ENCODE measurements around the gene PLCD1.
"Not testable (repeated sequence)": the region's sequence is repeated elsewhere in the genome, so short reads cannot be mapped to it uniquely, and the experiment has no call there.

Gene PLCD1

GRCh38 chr3:38029400-38030125 is at the start of gene PLCD1:
Gene PLCD1 (minus strand): TSS chr3:38029642. CDS start chr3:38029539, 103 bp downstream.
- peaks cover 8% of the 10 kb centered on the region for H3K36me3 Mint-ChIP-seq
- H3K27me3 Mint-ChIP-seq: peaks cover 69% of the 10 kb centered on the region
- peak; percentile 68 for DNase-seq
- H3K4me3 Mint-ChIP-seq: peak within 1 kb of the TSS; percentile 45
- H3K4me1 Mint-ChIP-seq: peaks cover 50% of the 10 kb centered on the region
- CTCF ChIA-PET: interaction anchor here (0.8 kb wide), 1 partner anchor 9 kb away, joined by 5 read pairs; the partner anchor contains the start of gene DLEC1
- H3K9me3 Mint-ChIP-seq: no peaks in the 10 kb centered on the region
- no peak within 1 kb of the TSS for H3K27ac Mint-ChIP-seq

- H3K4me3 Mint-ChIP-seq, CTCF ChIA-PET, H3K27me3 Mint-ChIP-seq, DNase-seq, H3K4me1 Mint-ChIP-seq, H3K9me3 Mint-ChIP-seq, H3K36me3 Mint-ChIP-seq, H3K27ac Mint-ChIP-seq: not testable (repeated sequence)
These were observed 47.6 kb upstream of the PLCD1 start for GRCh38 chr3:38077073-38077472.

GRCh38 chr3:38070013-38070412 is 40.6 kb upstream of the PLCD1 start:
- H3K27me3 Mint-ChIP-seq: peaks cover 6% of the 10 kb centered on the region
- CTCF ChIA-PET: interaction anchor here (0.6 kb wide), 1 partner anchor 199 kb away, joined by 3 read pairs; no protein-coding TSS in a partner anchor

DNA sequence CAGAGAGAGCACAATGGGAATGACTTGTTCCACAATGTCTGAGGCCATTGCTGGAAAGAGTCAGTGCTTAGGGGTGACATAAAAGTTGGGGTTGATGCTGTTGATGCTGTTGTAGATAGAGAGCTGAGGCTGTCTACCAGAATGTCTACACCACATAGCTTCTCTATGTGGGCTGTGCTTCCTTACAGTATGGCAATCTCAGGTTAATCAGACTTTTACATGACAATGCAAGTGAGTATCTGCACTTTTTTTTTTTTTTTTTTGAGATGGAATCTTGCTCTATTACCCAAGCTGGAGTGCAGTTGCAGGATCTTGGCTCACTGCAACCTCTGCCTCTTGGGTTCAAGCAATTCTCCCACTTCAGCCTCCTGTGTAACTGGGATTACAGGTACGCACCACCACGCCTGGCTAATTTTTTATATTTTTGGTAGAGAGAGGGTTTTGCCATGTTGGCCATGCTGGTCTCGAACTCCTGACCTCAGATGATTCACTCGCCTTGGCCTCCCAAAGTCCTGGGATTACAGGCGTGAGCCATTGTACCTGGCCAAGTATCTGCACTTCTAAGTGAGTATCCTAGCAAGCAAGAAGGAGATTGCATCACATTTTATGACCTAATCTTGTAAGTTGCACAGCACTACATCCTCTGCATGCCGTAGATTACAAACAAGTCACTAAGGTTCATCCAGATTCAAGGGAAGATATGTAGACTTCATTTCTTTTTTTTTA is 38.2 kb upstream of the PLCD1 start:
- CTCF ChIA-PET: no interaction called here
- Mint-ChIP-seq H3K27ac (no peak overlapping the region), H3K4me3 (no peak overlapping the region), H3K36me3 (no peaks in the 10 kb centered on the region), H3K27me3 (peaks cover 2% of the 10 kb centered on the region), H3K9me3 (peaks cover 4% of the 10 kb centered on the region), H3K4me1 (no peaks in the 10 kb centered on the region)
- DNase-seq: no peak

More at GRCh38 chr3:38070013-38070412, 40.6 kb upstream of the PLCD1 start:
- no peaks in the 10 kb centered on the region for H3K4me1 Mint-ChIP-seq
- H3K4me3 Mint-ChIP-seq: no peak overlapping the region
- DNase-seq: no peak
- no peak overlapping the region for H3K27ac Mint-ChIP-seq
- no peaks in the 10 kb centered on the region for H3K36me3 Mint-ChIP-seq
- peaks cover 3% of the 10 kb centered on the region for H3K9me3 Mint-ChIP-seq

- H3K4me3 Mint-ChIP-seq, H3K36me3 Mint-ChIP-seq, DNase-seq, H3K4me1 Mint-ChIP-seq, H3K9me3 Mint-ChIP-seq, CTCF ChIA-PET, H3K27ac Mint-ChIP-seq, H3K27me3 Mint-ChIP-seq: not testable (repeated sequence)
These were observed 35.0 kb upstream of the PLCD1 start for GRCh38 chr3:38064453-38064852.

DNA sequence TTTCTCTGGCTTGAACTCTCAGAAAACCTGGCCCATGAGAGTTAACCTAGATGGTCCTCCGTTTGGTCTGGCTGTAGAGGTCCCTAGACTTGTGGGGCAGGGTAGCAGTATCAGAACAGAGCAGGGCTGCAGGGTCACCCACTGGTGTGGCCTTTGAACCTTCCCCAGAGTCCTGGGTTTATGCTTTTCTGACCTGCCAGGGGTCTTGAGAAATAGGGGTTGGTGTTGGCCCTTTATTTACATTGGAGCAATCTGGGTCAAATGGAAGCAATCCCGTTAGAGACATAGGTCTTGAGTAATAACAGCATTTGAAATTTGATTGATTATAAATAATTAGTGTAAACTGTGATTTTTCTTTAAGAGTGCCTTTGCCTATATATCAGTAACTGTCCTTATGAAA is 33.4 kb upstream of the PLCD1 start:
- Mint-ChIP-seq H3K36me3 (no peaks in the 10 kb centered on the region), H3K27ac (no peak overlapping the region), H3K9me3 (peaks cover 4% of the 10 kb centered on the region), H3K4me3 (no peak overlapping the region), H3K27me3 (peaks cover 9% of the 10 kb centered on the region), H3K4me1 (peaks cover 7% of the 10 kb centered on the region)
- DNase-seq: no peak
- CTCF ChIA-PET: no interaction called here

DNA sequence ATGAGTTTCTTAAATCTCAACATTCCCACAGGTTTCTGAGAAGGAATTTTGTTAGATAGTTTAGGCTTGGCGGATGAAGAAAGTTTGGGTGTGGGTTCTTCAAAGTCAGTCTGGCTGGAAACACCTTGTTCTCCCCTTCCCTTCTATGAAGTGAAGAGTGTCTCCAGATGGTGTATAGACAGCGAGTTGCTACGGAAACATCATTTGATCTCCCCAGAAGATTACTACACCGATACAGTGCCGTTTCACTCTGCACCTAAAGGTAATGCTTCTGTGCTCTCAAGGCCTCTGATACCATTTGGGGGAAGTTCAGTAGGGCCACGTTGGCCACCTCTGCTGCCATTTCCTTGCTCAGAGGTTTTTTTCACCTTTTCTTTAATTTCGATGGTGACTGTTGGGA is 30.1 kb upstream of the PLCD1 start:
- Mint-ChIP-seq H3K27ac (no peak overlapping the region), H3K4me1 (peaks cover 12% of the 10 kb centered on the region), H3K36me3 (no peaks in the 10 kb centered on the region), H3K27me3 (peaks cover 9% of the 10 kb centered on the region), H3K9me3 (peaks cover 1% of the 10 kb centered on the region), H3K4me3 (no peak overlapping the region)
- CTCF ChIA-PET: no interaction called here
- no peak for DNase-seq

- H3K4me3 Mint-ChIP-seq: no peak overlapping the region
- H3K27me3 Mint-ChIP-seq: peaks cover 9% of the 10 kb centered on the region
- no peak for DNase-seq
- H3K4me1 Mint-ChIP-seq: peaks cover 14% of the 10 kb centered on the region
- peaks cover 1% of the 10 kb centered on the region for H3K9me3 Mint-ChIP-seq
- no peak overlapping the region for H3K27ac Mint-ChIP-seq
- H3K36me3 Mint-ChIP-seq: no peaks in the 10 kb centered on the region
- CTCF ChIA-PET: no interaction called here
These were observed 29.7 kb upstream of the PLCD1 start for GRCh38 chr3:38059148-38059547.

GRCh38 chr3:38054499-38055001 is 25.1 kb upstream of the PLCD1 start:
- DNase-seq: no peak
- Mint-ChIP-seq H3K27ac (no peak overlapping the region), H3K4me1 (peaks cover 8% of the 10 kb centered on the region), H3K27me3 (no peaks in the 10 kb centered on the region), H3K9me3 (peaks cover 2% of the 10 kb centered on the region), H3K36me3 (no peaks in the 10 kb centered on the region), H3K4me3 (no peak overlapping the region)
- CTCF ChIA-PET: no interaction called here

- H3K27ac Mint-ChIP-seq, H3K4me3 Mint-ChIP-seq, H3K4me1 Mint-ChIP-seq, CTCF ChIA-PET, H3K36me3 Mint-ChIP-seq, DNase-seq, H3K9me3 Mint-ChIP-seq, H3K27me3 Mint-ChIP-seq: not testable (repeated sequence)
These were observed 24.5 kb upstream of the PLCD1 start for GRCh38 chr3:38053813-38054498.

DNA sequence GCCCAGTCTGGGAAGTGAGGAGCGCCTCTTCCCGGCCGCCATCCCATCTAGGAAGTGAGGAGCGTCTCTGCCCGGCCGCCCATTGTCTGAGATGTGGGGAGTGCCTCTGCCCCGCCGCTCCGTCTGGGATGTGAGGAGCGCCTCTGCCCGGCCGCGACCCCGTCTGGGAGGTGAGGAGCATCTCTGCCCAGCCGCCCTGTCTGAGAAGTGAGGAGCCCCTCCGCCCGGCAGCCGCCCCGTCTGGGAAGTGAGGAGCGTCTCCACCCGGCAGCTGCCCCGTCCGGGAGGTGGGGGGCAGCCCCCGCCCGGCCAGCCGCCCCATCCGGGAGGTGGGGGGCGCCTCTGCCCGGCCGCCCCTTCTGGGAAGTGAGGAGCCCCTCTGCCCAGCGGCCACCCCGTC is 23.8 kb upstream of the PLCD1 start:
- H3K27ac Mint-ChIP-seq, H3K36me3 Mint-ChIP-seq, H3K9me3 Mint-ChIP-seq, H3K27me3 Mint-ChIP-seq, DNase-seq, CTCF ChIA-PET, H3K4me3 Mint-ChIP-seq, H3K4me1 Mint-ChIP-seq: not testable (repeated sequence)

DNA sequence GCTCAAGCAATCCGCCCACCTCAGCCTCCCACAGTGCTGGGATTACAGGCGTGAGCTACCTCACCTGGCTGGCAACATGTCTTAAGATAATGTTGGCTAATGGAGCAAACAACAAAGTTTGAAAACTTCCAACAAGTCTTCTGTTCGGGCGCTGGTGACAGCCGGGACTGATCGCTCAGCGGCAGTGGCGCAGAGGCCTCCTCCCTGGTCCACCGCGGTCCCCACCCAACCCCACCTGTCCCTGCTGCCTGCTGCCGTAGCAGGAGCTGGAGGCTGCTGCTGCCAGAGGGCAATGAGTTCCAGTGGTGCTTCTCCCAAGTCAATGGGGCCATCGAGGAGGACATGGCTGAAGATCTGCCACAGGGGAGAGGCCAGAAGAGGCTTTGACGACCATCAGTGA is 21.7 kb upstream of the PLCD1 start:
- Mint-ChIP-seq H3K27me3 (no peaks in the 10 kb centered on the region), H3K27ac (no peak overlapping the region), H3K4me3 (no peak overlapping the region), H3K36me3 (no peaks in the 10 kb centered on the region), H3K9me3 (peaks cover 2% of the 10 kb centered on the region), H3K4me1 (peaks cover 7% of the 10 kb centered on the region)
- CTCF ChIA-PET: interaction anchor here (1.6 kb wide), 1 partner anchor 11 kb away, joined by 5 read pairs; no protein-coding TSS in a partner anchor
- DNase-seq: no peak

DNA sequence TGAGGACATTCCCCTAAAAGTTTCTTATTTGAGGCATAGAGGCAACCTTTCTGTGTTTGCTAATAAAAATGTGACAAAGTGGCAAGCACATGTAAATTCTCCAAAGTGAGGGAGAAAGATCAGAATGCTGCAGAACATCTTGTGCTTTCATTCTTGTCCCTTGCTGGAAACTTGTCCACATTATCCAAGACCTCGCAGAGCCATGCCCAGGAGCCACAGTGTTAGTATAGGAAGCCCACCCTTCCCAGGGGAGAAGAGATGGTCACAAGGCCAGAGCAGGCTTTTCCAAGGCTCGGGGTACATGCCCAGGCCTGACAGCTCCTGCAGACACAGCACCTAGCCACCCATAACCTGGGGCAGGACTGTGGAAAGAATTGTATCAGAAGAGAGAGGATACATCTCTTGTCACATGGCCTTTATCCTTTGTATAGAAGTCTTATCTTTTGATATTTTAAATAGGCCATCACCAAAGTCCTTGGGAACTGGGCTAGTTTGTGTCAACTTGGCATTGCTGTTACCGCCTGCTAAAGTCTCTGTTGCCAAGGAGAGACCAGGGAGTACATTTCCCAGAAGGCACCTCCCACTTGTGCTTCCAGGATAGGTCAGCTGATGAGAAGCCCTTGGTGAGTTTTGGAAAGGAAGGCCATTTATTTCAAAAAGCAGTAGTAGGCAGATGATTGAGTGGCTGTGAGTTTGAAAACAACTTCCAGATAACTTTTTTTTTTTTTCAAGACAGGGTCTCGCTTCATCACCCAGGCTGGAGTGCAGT is 20.1 kb upstream of the PLCD1 start:
- DNase-seq: no peak
- Mint-ChIP-seq H3K27ac (no peak overlapping the region), H3K27me3 (peaks cover 7% of the 10 kb centered on the region), H3K4me1 (peaks cover under 1% of the 10 kb centered on the region), H3K9me3 (peaks cover 2% of the 10 kb centered on the region), H3K36me3 (peaks cover 3% of the 10 kb centered on the region), H3K4me3 (no peak overlapping the region)
- CTCF ChIA-PET: no interaction called here

- H3K27ac Mint-ChIP-seq: no peak overlapping the region
- peaks cover 2% of the 10 kb centered on the region for H3K9me3 Mint-ChIP-seq
- H3K36me3 Mint-ChIP-seq: peaks cover 3% of the 10 kb centered on the region
- CTCF ChIA-PET: no interaction called here
- peaks cover 7% of the 10 kb centered on the region for H3K27me3 Mint-ChIP-seq
- no peaks in the 10 kb centered on the region for H3K4me1 Mint-ChIP-seq
- no peak for DNase-seq
- H3K4me3 Mint-ChIP-seq: no peak overlapping the region
These were observed 18.5 kb upstream of the PLCD1 start for GRCh38 chr3:38047896-38048295.

Data from activated naive CD4-positive, alpha-beta T cell treated with anti-CD3 and anti-CD28 coated beads, Interleukin-2, amount 10 ng/mL, durations not matched to agents 7 days and 5 days (primary cell).